Keratinocyte (primary cell): Measurements from ENCODE around the gene GPC5. TPM values are rescaled to one million over a fixed set of nuclear protein-coding genes. Genes with fewer than 3 reads are reported as not detected.

Experiments
- DNase-seq: peaks from one replicate; pipeline ENCODE4 v3.0.0-alpha.2; 2011; ENCODE audit warnings: low read depth, missing footprints, low spot score
- FAIRE-seq: peaks from 2 replicates; lab custom pipeline; 2011; peaks lifted over from hg19 to GRCh38; lab: Jason Lieb, UNC
- H2AFZ ChIP-seq: 2 replicates; pipeline ENCODE4 v1.6.0; 2012; ENCODE audit warnings: low read length, control low read depth, inconsistent platforms; ENCODE audit not compliant: control insufficient read depth
- H3K27ac ChIP-seq: 2 replicates; pipeline ENCODE4 v1.5.1; 2011; ENCODE audit warnings: low read length; ENCODE audit not compliant: control insufficient read depth, insufficient read depth
- H3K27me3 ChIP-seq: 3 replicates; pipeline ENCODE4 v1.6.0; 2011; ENCODE audit warnings: low read length; ENCODE audit not compliant: control insufficient read depth, insufficient read depth; ENCODE audit errors: extremely low read depth
- H3K36me3 ChIP-seq, 2 experiments: 2 replicates in 1 of 2; 3 replicates in 1 of 2; pipeline ENCODE4 v1.5.1; 2011; ENCODE audit warnings: low read length in 2 of 2, mild to moderate bottlenecking in 1 of 2; ENCODE audit not compliant: control insufficient read depth in 2 of 2, insufficient read depth in 2 of 2; ENCODE audit errors: extremely low read depth in 1 of 2
- H3K4me1 ChIP-seq: 3 replicates; pipeline ENCODE4 v1.5.1; 2011; ENCODE audit warnings: low read length; ENCODE audit not compliant: control insufficient read depth, insufficient read depth; ENCODE audit errors: extremely low read depth
- H3K4me2 ChIP-seq: 3 replicates; pipeline ENCODE4 v1.6.0; 2011; ENCODE audit warnings: low read depth, low read length; ENCODE audit not compliant: control insufficient read depth, insufficient read depth; ENCODE audit errors: extremely low read depth
- H3K4me3 ChIP-seq, 3 experiments: fragments of 200-600 bp in 1 of 3; sonication (generic) in 1 of 3; 2 replicates in 2 of 3; 3 replicates in 1 of 3; pipeline ENCODE4 v1.5.1; 2011 to 2016; ENCODE audit warnings: low read length in 3 of 3, mild to moderate bottlenecking in 3 of 3, control low read depth in 2 of 3, inconsistent platforms in 1 of 3, low read depth in 1 of 3, mixed read lengths in 1 of 3, mixed run types in 1 of 3, moderate library complexity in 1 of 3; ENCODE audit not compliant: control insufficient read depth in 2 of 3, insufficient read depth in 2 of 3; ENCODE audit errors: extremely low read depth in 1 of 3
- H3K79me2 ChIP-seq: 2 replicates; pipeline ENCODE4 v1.6.0; 2012; ENCODE audit warnings: low read length; ENCODE audit not compliant: control insufficient read depth, insufficient read depth
- H3K9ac ChIP-seq: 3 replicates; pipeline ENCODE4 v1.6.0; 2011; ENCODE audit warnings: low read length; ENCODE audit not compliant: control insufficient read depth, insufficient read depth; ENCODE audit errors: extremely low read depth
- H3K9me1 ChIP-seq: 3 replicates; pipeline ENCODE4 v1.6.0; 2011; ENCODE audit warnings: low read length; ENCODE audit not compliant: control insufficient read depth, insufficient read depth; ENCODE audit errors: extremely low read depth
- H3K9me3 ChIP-seq: 2 replicates; pipeline ENCODE4 v1.5.1; 2012; ENCODE audit warnings: low read depth, low read length; ENCODE audit not compliant: control insufficient read depth
- H4K20me1 ChIP-seq: 3 replicates; pipeline ENCODE4 v1.6.0; 2011; ENCODE audit warnings: low read length; ENCODE audit not compliant: control insufficient read depth, insufficient read depth; ENCODE audit errors: extremely low read depth
- EZH2 ChIP-seq: IDR thresholded peaks from one replicate; pipeline ENCODE4 v1.6.1; 2012; ENCODE audit warnings: inconsistent platforms, mild to moderate bottlenecking, low read length, moderate library complexity
- dilution Hi-C: fragments of 300-500 bp; cut with MboI; formaldehyde crosslinking; loops from one replicate; pipeline ENCODE4 v1.7.0; 2020; ENCODE audit warnings: low sequenced_read_pairs; ENCODE audit not compliant: extremely low pct_ligation_motif_present
- polyA plus RNA-seq, 5 experiments: library from polyadenylated mRNA; depleted of rRNA in 3 of 5; stranded (reverse) in 3 of 5; stranded (forward) in 1 of 5; unstranded in 1 of 5; fragments of >200 nt; gene quantifications; 1 replicate in 1 of 5; 2 replicates in 3 of 5; 3 replicates in 1 of 5; pipeline versions ENCODE4 v1.2.1 to v1.2.3, GENCODE V29; 2011 to 2012; ENCODE audit warnings: missing spikeins in 2 of 5, low read depth in 1 of 5, low replicate concordance in 1 of 5
- TF ChIP-seq, protein P1 (sequence below), 3 experiments: IDR thresholded peaks in 1 of 3; conservative IDR thresholded peaks in 1 of 3; optimal IDR thresholded peaks in 1 of 3; 2 replicates in 2 of 3; 3 replicates in 1 of 3; pipeline versions ENCODE3 to v1.5.1; 2011; ENCODE audit warnings: low read length in 3 of 3, mild to moderate bottlenecking in 3 of 3, moderate library complexity in 2 of 3, control low read depth in 1 of 3, inconsistent platforms in 1 of 3; ENCODE audit not compliant: insufficient read depth in 2 of 3; ENCODE audit errors: extremely low read depth in 1 of 3

GPC5 gene
- polyA plus RNA-seq, 1 donor (not counting 4 experiments of a cell fraction or from before 2014, with no cell fraction given) = 0.10 TPM

DNA sequence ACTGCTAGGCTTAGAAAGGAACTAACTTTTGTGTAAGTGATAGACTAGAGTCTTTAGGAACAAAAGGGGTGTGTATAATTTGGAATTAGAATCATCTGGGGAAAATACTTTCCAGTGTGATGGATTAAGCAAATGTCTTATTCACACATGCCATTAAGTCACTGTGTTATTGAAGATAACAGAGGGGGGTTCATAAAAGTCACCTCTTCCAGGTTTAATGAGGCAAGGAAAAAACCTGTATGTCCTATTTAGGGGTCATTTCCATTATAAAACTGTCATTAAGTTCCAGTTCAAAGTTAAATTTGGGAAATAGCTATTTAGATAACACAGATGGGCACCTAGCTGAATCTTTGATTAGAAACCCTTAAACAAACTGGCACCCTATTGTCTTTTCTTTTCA lies 1323.2 kb downstream of the GPC5 start:
- no peaks in the 10 kb centered on the region for H4K20me1 ChIP-seq
- no peak overlapping the region for H3K27ac ChIP-seq
- no peaks in the 10 kb centered on the region for H3K79me2 ChIP-seq
- no peaks in the 10 kb centered on the region for H3K27me3 ChIP-seq
- H3K9me1 ChIP-seq = no peaks in the 10 kb centered on the region
- TF ChIP-seq, protein P1, sequence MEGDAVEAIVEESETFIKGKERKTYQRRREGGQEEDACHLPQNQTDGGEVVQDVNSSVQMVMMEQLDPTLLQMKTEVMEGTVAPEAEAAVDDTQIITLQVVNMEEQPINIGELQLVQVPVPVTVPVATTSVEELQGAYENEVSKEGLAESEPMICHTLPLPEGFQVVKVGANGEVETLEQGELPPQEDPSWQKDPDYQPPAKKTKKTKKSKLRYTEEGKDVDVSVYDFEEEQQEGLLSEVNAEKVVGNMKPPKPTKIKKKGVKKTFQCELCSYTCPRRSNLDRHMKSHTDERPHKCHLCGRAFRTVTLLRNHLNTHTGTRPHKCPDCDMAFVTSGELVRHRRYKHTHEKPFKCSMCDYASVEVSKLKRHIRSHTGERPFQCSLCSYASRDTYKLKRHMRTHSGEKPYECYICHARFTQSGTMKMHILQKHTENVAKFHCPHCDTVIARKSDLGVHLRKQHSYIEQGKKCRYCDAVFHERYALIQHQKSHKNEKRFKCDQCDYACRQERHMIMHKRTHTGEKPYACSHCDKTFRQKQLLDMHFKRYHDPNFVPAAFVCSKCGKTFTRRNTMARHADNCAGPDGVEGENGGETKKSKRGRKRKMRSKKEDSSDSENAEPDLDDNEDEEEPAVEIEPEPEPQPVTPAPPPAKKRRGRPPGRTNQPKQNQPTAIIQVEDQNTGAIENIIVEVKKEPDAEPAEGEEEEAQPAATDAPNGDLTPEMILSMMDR (optimal IDR thresholded peaks at IDR 0.05 in 1 of 3, IDR thresholded peaks at IDR 0.05 in 1 of 3, conservative IDR thresholded peaks at IDR 0.05 in 1 of 3; ENCODE audit: extremely low read depth in 1 of 3, insufficient read depth in 2 of 3, low read length in 3 of 3) = no peak
- no peak for TF ChIP-seq EZH2
- no peak overlapping the region for H3K4me3 ChIP-seq
- no peak for DNase-seq
- no peak overlapping the region for H3K4me2 ChIP-seq
- H3K9ac ChIP-seq = no peak overlapping the region
- no peaks in the 10 kb centered on the region for H3K36me3 ChIP-seq
- no peak for FAIRE-seq
- dilution Hi-C loops = no loop called here
- H2AFZ ChIP-seq = no peak overlapping the region
- H3K4me1 ChIP-seq = no peaks in the 10 kb centered on the region
- H3K9me3 ChIP-seq = no peaks in the 10 kb centered on the region

DNA sequence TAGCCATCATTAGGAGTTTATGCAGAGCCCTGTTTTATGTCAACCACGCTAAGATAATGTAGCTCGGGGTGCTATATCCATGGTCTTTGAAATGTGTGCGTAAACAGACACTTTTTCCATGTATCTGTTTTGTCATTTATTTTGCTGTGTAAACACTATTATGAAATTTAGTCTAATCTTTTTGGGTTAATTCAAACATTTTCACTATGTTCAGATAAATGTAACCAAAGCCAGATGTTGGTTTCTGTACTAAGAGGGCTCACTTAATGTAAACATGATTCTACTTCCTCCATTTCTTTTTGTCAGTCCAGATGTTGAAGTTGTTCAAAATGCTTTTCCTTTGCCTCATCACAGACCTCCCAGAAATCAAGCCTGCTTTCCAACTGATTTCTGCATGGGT lies 1328.7 kb downstream of the GPC5 start:
- no peak overlapping the region for H3K27ac ChIP-seq
- DNase-seq (no peak), FAIRE-seq (no peak)
- H3K9me1 ChIP-seq = no peaks in the 10 kb centered on the region
- H3K4me1 ChIP-seq = no peaks in the 10 kb centered on the region
- H3K4me2 ChIP-seq = no peak overlapping the region
- no peaks in the 10 kb centered on the region for H3K79me2 ChIP-seq
- TF ChIP-seq, protein P1 (optimal IDR thresholded peaks at IDR 0.05 in 1 of 3, IDR thresholded peaks at IDR 0.05 in 1 of 3, conservative IDR thresholded peaks at IDR 0.05 in 1 of 3; ENCODE audit: extremely low read depth in 1 of 3, insufficient read depth in 2 of 3, low read length in 3 of 3) = no peak
- TF ChIP-seq EZH2 = no peak
- H3K4me3 ChIP-seq = no peak overlapping the region
- H3K9me3 ChIP-seq = no peaks in the 10 kb centered on the region
- H2AFZ ChIP-seq = no peak overlapping the region
- H3K36me3 ChIP-seq = no peaks in the 10 kb centered on the region
- dilution Hi-C loops = no loop called here
- H4K20me1 ChIP-seq = no peaks in the 10 kb centered on the region
- H3K27me3 ChIP-seq = no peaks in the 10 kb centered on the region
- H3K9ac ChIP-seq = no peak overlapping the region
